HG02938 (cell line): Measurements from ENCODE around the gene EPN1.
"Not testable (repeated sequence)": the region's sequence is repeated elsewhere in the genome, so short reads cannot be mapped to it uniquely, and the experiment has no call there.

Experiments used
- ATAC-seq: cut with Tn5 transposase; IDR thresholded peaks from one replicate; pipeline ENCODE4 v1.9.1; 2021; ENCODE audit warnings: mild to moderate bottlenecking, moderate library complexity; ENCODE audit not compliant: unreplicated experiment

Gene EPN1

GRCh38 chr19:55717879-55718711 is 43.1 kb downstream of the EPN1 start:
- not testable (repeated sequence) for ATAC-seq

- no peak for ATAC-seq
Measured at GRCh38 chr19:55720214-55720746, 45.3 kb downstream of the EPN1 start.

- no peak for ATAC-seq
Measured at GRCh38 chr19:55720801-55721200, 45.8 kb downstream of the EPN1 start.

- no peak for ATAC-seq
Measured at GRCh38 chr19:55723491-55723890, 48.5 kb downstream of the EPN1 start.

GRCh38 chr19:55730378-55730777 is 55.4 kb downstream of the EPN1 start:
- ATAC-seq, result not testable (repeated sequence)

- ATAC-seq, result no peak
Measured at GRCh38 chr19:55738302-55738701, 63.3 kb downstream of the EPN1 start, which contains the start of gene NLRP9. Gene NLRP9, minus strand, starts transcription at chr19:55738402. Its CDS starts 28 bp downstream, at chr19:55738374.

- ATAC-seq, result no peak
Measured at GRCh38 chr19:55750715-55751114, 75.7 kb downstream of the EPN1 start.

GRCh38 chr19:55753401-55753800 is 78.4 kb downstream of the EPN1 start:
- no peak for ATAC-seq

GRCh38 chr19:55756808-55757207 is 81.8 kb downstream of the EPN1 start:
- not testable (repeated sequence) for ATAC-seq

- not testable (repeated sequence) for ATAC-seq
Measured at GRCh38 chr19:55758797-55759196, 83.8 kb downstream of the EPN1 start, which contains the start of gene RFPL4A. Gene RFPL4A, plus strand, starts transcription at chr19:55759097. Its CDS starts 2,704 bp downstream, at chr19:55761801.
